Adipose tissue (tissue), 3 donors: ENCODE measurements around the gene MORN5. TPM values are rescaled to one million over a fixed set of nuclear protein-coding genes. Genes with fewer than 3 reads are reported as not detected.

Experiments
- H3K27ac ChIP-seq: one replicate; pipeline ENCODE4 v1.5.1; 2013; ENCODE audit warnings: low read depth, low read length
- WGBS, 3 donors: extraction: QIAGEN DNeasy Blood & Tissue Kit; methylation state at CpG; one replicate each; pipeline ENCODE4 v1.1.7; 2013; 5-methylcytosine and 5-hydroxymethylcytosine counted together
- polyA plus RNA-seq, 3 donors: library from polyadenylated mRNA; stranded (reverse); fragments of 200-250 nt; gene quantifications; one replicate each; pipeline ENCODE4 v1.2.3, GENCODE V29; 2013
- donor health status: healthy with polysubstance abuse.
- donor health status: Bipolar disorder and iron deficiency.
- donor health status: healthy.

Gene MORN5
- polyA plus RNA-seq, 3 donors = 0.45 TPM; not detected in 2

- WGBS, 3 donors = 30 to 31% (median 31%) methylated on average over 13 of the region's 13 CpGs
- H3K27ac ChIP-seq = no peak overlapping the region
Observed at GRCh38 chr9:122122903-122123632, 36.6 kb upstream of the MORN5 start.

GRCh38 chr9:122124048-122124447 is 35.7 kb upstream of the MORN5 start:
- no peak overlapping the region for H3K27ac ChIP-seq
- 72 to 85% (median 85%) methylated on average over 1 of the region's 1 CpG for WGBS, 3 donors

GRCh38 chr9:122124528-122124927 is 35.2 kb upstream of the MORN5 start:
- H3K27ac ChIP-seq = no peak overlapping the region
- WGBS, 3 donors = 67 to 77% (median 75%) methylated on average over 7 of the region's 7 CpGs

DNA sequence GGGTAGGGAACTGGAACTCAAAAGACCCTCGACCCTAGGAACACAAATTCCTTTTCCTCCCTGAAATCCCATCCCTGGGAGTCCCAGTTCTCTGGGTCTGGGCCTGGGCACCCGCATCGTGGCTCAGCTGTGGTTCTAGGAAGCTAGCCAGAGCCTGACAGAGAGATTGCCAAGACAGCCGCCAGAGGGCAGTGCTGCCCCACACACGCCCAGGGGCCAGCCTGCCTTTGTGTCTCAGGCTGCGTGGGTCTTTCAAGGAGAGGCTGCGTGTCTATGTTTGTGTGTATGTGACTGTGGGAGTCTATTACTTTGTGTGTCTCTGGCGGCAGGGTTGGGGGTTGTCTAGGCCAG is 34.6 kb upstream of the MORN5 start:
- no peak overlapping the region for H3K27ac ChIP-seq
- 0 to 2% (median 1%) methylated on average over 8 of the region's 8 CpGs for WGBS, 3 donors

DNA sequence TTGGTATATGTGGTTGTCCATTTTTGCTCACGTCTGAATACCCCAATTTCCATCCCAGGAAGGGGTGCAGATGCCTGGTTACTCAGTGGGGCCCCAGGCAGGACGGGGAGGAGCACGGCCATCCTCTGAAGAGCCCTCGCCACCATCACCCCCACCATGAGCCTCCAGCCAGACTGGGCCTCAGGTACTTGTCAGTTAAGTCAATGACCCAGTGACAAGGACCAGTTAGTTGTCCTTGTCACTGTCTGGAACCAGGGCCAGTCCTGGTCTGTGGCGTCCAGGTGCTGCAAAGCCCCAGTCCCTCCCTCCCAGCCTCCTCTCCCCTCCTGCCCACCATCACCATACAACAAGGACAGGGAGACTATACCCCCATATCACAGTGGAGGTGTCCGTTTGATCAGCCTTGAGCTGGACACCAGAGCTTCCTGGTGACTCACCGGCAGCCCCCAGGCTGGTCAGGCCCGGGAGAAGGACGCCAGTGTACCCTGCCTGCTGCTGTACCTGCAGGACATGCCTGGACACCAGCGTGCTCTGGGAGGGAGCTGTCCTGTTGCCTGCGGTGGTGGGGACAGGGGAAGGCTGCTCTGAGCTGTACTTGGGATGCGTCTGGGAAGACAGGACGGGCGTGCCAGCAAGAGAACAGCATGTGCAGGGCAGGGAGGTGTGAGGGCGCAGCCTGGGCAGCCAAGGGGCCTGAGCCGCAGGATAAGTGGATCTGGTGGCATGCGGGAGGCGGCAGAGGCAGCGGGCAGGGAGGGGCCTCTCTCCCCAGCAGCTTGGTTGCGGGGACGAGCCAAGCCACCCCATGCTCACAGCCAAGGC is 34.0 kb upstream of the MORN5 start:
- WGBS, 3 donors = 38 to 60% (median 48%) methylated on average over 21 of the region's 21 CpGs
- H3K27ac ChIP-seq = no peak overlapping the region

GRCh38 chr9:122126331-122127261 is 33.1 kb upstream of the MORN5 start:
- no peak overlapping the region for H3K27ac ChIP-seq

DNA sequence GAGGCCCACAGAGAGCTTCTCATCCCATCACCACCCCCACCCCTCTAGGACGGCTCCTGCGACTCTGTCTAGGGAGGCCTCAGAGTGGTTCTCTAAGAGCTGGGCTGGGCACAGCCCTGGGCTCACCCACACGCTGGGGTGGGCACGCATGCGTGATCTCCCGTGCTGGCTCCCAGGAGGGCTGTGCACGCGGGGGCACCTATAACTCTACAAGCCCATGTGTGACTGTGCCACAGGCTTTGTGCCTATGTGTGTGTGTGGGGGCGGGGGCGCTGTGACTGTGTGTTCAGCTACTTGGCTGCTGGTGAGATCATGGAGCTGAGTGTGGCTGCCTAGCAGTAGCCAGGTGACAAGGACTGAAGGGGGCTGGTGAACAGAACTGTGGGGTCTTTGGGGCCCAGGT is 32.3 kb upstream of the MORN5 start:
- H3K27ac ChIP-seq = no peak overlapping the region
- WGBS, 3 donors = 71 to 81% (median 72%) methylated on average over 10 of the region's 10 CpGs

More at GRCh38 chr9:122126331-122127261, 33.1 kb upstream of the MORN5 start:
- 17 to 26% (median 20%) methylated on average over 63 to 64 of the region's 64 CpGs for WGBS, 3 donors

GRCh38 chr9:122128007-122128968 is 31.4 kb upstream of the MORN5 start:
- 57 to 85% (median 67%) methylated on average over 17 to 24 of the region's 24 CpGs for WGBS, 3 donors
- H3K27ac ChIP-seq = no peak overlapping the region

DNA sequence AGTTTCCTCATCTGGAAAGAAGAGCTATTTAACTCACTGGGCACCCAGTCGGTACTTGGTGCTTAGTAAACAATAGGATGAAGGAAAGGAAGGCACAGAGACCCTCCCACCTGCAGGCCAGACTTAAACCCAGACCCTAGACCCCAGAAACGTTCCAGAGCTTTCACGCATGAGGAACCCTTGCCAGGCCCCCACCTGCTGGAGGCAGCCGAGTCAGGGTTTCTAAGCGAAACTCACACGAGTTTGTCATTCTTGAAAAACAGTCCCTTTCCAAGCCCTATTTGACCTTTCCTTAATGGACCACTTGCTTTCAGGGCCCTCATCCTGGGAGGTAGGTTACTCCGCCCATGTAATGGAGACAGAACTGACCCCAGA is 30.8 kb upstream of the MORN5 start:
- WGBS, 3 donors = 77 to 91% (median 85%) methylated on average over 7 of the region's 7 CpGs
- no peak overlapping the region for H3K27ac ChIP-seq

- H3K27ac ChIP-seq = no peak overlapping the region
- WGBS, 3 donors = 88 to 90% (median 89%) methylated on average over 2 of the region's 2 CpGs
Observed at GRCh38 chr9:122129969-122130368, 29.7 kb upstream of the MORN5 start.

- no peak overlapping the region for H3K27ac ChIP-seq
- WGBS, 3 donors = 76 to 87% (median 81%) methylated on average over 4 of the region's 4 CpGs
Observed at GRCh38 chr9:122130837-122131236, 28.9 kb upstream of the MORN5 start.

DNA sequence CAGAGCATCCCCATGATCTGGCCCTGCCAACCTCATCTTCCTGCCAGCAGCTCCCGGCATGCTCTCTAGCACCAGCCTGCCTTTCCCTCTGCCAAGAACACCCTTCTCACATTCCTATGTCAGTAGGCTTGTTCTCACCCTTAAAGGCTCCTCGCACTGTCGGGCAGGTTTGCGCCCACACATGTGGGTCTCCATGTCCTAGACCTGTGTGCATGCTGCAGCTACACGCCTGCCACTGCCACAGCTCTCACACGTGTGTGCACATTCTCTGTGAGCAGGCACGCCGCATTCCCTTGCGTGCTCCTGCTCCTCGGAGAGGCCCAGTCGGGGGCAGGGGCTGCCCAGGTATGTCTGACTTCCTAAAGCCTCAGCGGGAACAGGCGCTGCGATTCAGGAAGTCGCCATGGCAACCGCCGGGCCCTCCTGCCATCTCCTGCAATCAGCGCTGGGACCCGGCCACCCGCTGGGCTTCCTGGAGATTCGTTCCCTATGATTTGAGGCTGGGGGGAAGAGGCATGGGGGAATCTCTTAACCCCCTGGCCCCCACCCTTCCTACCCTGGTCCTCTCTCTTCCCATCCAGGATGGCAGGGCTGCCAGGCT is 28.2 kb upstream of the MORN5 start:
- WGBS, 3 donors = 27 to 36% (median 32%) methylated on average over 21 of the region's 21 CpGs
- H3K27ac ChIP-seq = no peak overlapping the region

- no peak overlapping the region for H3K27ac ChIP-seq
- 88 to 93% (median 91%) methylated on average over 4 of the region's 4 CpGs for WGBS, 3 donors
Observed at GRCh38 chr9:122132539-122132938, 27.2 kb upstream of the MORN5 start.

GRCh38 chr9:122133263-122133983 is 26.3 kb upstream of the MORN5 start:
- WGBS, 3 donors = 65 to 73% (median 69%) methylated on average over 12 of the region's 12 CpGs
- H3K27ac ChIP-seq = no peak overlapping the region

- H3K27ac ChIP-seq = no peak overlapping the region
- 60 to 73% (median 67%) methylated on average over 17 of the region's 17 CpGs for WGBS, 3 donors
Observed at GRCh38 chr9:122133984-122134535, 25.6 kb upstream of the MORN5 start.

- 40 to 64% (median 58%) methylated on average over 12 of the region's 12 CpGs for WGBS, 3 donors
- H3K27ac ChIP-seq = no peak overlapping the region
Observed at GRCh38 chr9:122134822-122135528, 24.7 kb upstream of the MORN5 start.
